HepG2 (cell line): ENCODE data around the gene PARD3. TPM values are rescaled to one million over a fixed set of nuclear protein-coding genes. Genes with fewer than 3 reads are reported as not detected.

Source experiments
- ATAC-seq: fragments of 200-7000 bp; cut with Tn5 transposase; 3 replicates; pipeline ENCODE4 v1.9.1; 2020; ENCODE audit warnings: mild to moderate bottlenecking, moderate library complexity
- BruUV-seq: library from RNA; stranded (reverse); fragments of 400-500 nt; replicated peaks from 2 replicates; lab custom pipeline; 2021; lab: Mats Ljungman, UMichigan
- CTCF ChIA-PET: fragments of 300-600 bp; formaldehyde crosslinking; extraction: SDS; loops from one replicate; lab custom pipeline; 2021; ENCODE audit warnings: low total read pairs, inconsistent platforms, low intra/inter-chr PET ratio; lab: Yijun Ruan, JAX
- POLR2A ChIA-PET: fragments of 350-600 bp; sonication (Branson Sonifier 250); formaldehyde crosslinking; loops from one replicate; lab custom pipeline; 2020; ENCODE audit warnings: antibody characterized with exemption, inconsistent platforms; lab: Yijun Ruan, JAX
- DNase-seq: peaks from one replicate; pipeline ENCODE4 v3.0.0-alpha.2; 2015; ENCODE audit warnings: low spot score
- FAIRE-seq: peaks from 3 replicates; lab custom pipeline; 2011; peaks lifted over from hg19 to GRCh38; lab: Jason Lieb, UNC
- H2AFZ ChIP-seq: one replicate; pipeline ENCODE4 v1.6.1; 2011; ENCODE audit warnings: low read length, inconsistent platforms
- H3K27ac ChIP-seq: fragments of 300-600 bp; 3 replicates; pipeline ENCODE4 v1.8.0; 2011; ENCODE audit warnings: mixed run types, mild to moderate bottlenecking, mixed read lengths, low read length, inconsistent platforms; ENCODE audit not compliant: insufficient read depth; ENCODE audit errors: extremely low read length
- H3K27me3 ChIP-seq, 2 experiments: fragments of 200-600 bp in 1 of 2; 2 replicates in 1 of 2; 3 replicates in 1 of 2; pipeline versions ENCODE4 v1.6.0 to v1.8.0; 2011; ENCODE audit warnings: low read length in 2 of 2, mild to moderate bottlenecking in 2 of 2, moderate library complexity in 2 of 2, inconsistent platforms in 1 of 2; ENCODE audit not compliant: insufficient read depth in 2 of 2, control insufficient read depth in 1 of 2
- H3K36me3 ChIP-seq, 2 experiments: fragments of 200-600 bp in 1 of 2; replicated peaks in 1 of 2; 2 replicates in 1 of 2; 3 replicates in 1 of 2; pipeline versions ENCODE4 v1.5.1 to v1.8.0; 2011; ENCODE audit warnings: low read length in 2 of 2, inconsistent platforms in 1 of 2; ENCODE audit not compliant: insufficient read depth in 2 of 2, control insufficient read depth in 1 of 2
- H3K4me1 ChIP-seq: 2 replicates; pipeline ENCODE4 v1.5.1; 2012; ENCODE audit warnings: low read length, inconsistent platforms; ENCODE audit not compliant: insufficient read depth
- H3K4me2 ChIP-seq: 2 replicates; pipeline ENCODE4 v1.6.0; 2011; ENCODE audit warnings: low read depth, low read length, inconsistent platforms
- H3K4me3 ChIP-seq, 3 experiments: fragments of 200-600 bp in 1 of 3; sonication (generic), shearing (Covaris generic) in 1 of 3; replicated peaks in 1 of 3; 2 replicates each; pipeline ENCODE4 v1.5.1; 2011 to 2016; ENCODE audit warnings: low read length in 3 of 3, inconsistent platforms in 2 of 3, low read depth in 2 of 3, mild to moderate bottlenecking in 2 of 3, control low read depth in 1 of 3, mixed read lengths in 1 of 3; ENCODE audit not compliant: insufficient read depth in 1 of 3
- H3K79me2 ChIP-seq: one replicate; pipeline ENCODE4 v1.6.1; 2011; ENCODE audit warnings: low read length, inconsistent platforms; ENCODE audit not compliant: insufficient read depth
- H3K9ac ChIP-seq: 2 replicates; pipeline ENCODE4 v1.6.0; 2011; ENCODE audit warnings: mild to moderate bottlenecking, low read depth, low read length, inconsistent platforms; ENCODE audit not compliant: insufficient read depth
- H3K9me3 ChIP-seq: 2 replicates; pipeline ENCODE4 v1.5.1; 2012; ENCODE audit warnings: mild to moderate bottlenecking, low read length
- H4K20me1 ChIP-seq: 2 replicates; pipeline ENCODE4 v1.6.0; 2011; ENCODE audit warnings: inconsistent platforms, mild to moderate bottlenecking, low read length, moderate library complexity; ENCODE audit not compliant: insufficient read depth
- SP2 ChIP-seq: sonication (generic); formaldehyde crosslinking; IDR thresholded peaks from 2 replicates; pipeline ENCODE4 v1.5.1; 2020; ENCODE audit warnings: mild to moderate bottlenecking, missing genetic modification reagents
- ZNF205 ChIP-seq: IDR thresholded peaks from 2 replicates; pipeline ENCODE4 v1.6.1; 2018; ENCODE audit warnings: missing biosample characterization, missing genetic modification reagents
- WGBS: methylation state at CpG from one replicate; pipeline ENCODE4 v1.1.6; 2017; ENCODE audit warnings: low lambda C conversion rate; 5-methylcytosine and 5-hydroxymethylcytosine counted together
- in situ Hi-C: cut with HindIII; loops from 2 replicates; pipeline ENCODE4 v1.10.0; 2017; ENCODE audit warnings: low pct_unique_long_range_greater_than_20kb; ENCODE audit not compliant: extremely low pct_ligation_motif_present
- intact Hi-C: fragments of 100-400 bp; cut with micrococcal nuclease; formaldehyde crosslinking; loops from one replicate; pipeline ENCODE4 v1.10.0; 2022; ENCODE audit not compliant: unreplicated experiment
- polyA plus RNA-seq, 8 experiments: library from polyadenylated mRNA; depleted of rRNA in 3 of 8; stranded (reverse) in 7 of 8; unstranded in 1 of 8; fragments of >200 nt; fragmentation: Illumina TruSeq in 4 of 8; extraction: Trizol in 4 of 8; gene quantifications; 2 replicates each; pipeline versions ENCODE4 v1.2.1 to v1.2.3, GENCODE V29; 2011 to 2016; ENCODE audit warnings: low read depth in 4 of 8, missing spikeins in 1 of 8, mixed read lengths in 1 of 8; ENCODE audit not compliant: insufficient read depth in 1 of 8
- total RNA-seq, 5 experiments: library from RNA; depleted of rRNA; stranded (reverse); fragments of >200 nt; fragmentation: Illumina TruSeq; extraction: Trizol; gene quantifications; 2 replicates each; pipeline ENCODE4 v1.2.3, GENCODE V29; 2016; ENCODE audit warnings: low read depth in 1 of 5
- TF ChIP-seq, protein P1 (sequence below): sonication (generic); formaldehyde crosslinking; IDR thresholded peaks from 2 replicates; pipeline ENCODE4 v1.4.0; 2020; ENCODE audit warnings: missing genetic modification reagents, borderline replicate concordance

Gene PARD3
- total and polyA plus RNA-seq, 2 of the 13 experiments (the other 11 are each of a cell fraction or from before 2014, with no cell fraction given): 40.9 to 60.0 TPM

DNA sequence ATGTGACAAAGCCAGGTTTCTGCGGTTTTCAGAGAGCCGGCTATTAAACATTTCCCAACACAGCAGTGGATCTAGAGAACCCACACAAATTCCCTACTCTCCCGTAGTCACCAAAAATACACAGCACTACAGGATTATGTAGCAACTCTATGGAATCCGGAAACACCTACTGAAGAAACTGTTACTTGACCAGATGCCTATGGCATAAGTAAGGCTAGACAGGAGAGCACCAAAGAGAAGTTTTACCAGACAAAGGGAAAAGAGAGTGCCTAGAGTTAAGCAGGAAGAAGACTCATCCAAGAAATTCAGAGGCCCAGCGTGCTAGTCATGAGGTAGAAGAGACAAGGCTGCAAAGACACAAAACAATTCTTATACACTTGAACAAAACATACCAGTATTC, 321.1 kb downstream of the PARD3 start (continued):
- TF ChIP-seq, protein P1, sequence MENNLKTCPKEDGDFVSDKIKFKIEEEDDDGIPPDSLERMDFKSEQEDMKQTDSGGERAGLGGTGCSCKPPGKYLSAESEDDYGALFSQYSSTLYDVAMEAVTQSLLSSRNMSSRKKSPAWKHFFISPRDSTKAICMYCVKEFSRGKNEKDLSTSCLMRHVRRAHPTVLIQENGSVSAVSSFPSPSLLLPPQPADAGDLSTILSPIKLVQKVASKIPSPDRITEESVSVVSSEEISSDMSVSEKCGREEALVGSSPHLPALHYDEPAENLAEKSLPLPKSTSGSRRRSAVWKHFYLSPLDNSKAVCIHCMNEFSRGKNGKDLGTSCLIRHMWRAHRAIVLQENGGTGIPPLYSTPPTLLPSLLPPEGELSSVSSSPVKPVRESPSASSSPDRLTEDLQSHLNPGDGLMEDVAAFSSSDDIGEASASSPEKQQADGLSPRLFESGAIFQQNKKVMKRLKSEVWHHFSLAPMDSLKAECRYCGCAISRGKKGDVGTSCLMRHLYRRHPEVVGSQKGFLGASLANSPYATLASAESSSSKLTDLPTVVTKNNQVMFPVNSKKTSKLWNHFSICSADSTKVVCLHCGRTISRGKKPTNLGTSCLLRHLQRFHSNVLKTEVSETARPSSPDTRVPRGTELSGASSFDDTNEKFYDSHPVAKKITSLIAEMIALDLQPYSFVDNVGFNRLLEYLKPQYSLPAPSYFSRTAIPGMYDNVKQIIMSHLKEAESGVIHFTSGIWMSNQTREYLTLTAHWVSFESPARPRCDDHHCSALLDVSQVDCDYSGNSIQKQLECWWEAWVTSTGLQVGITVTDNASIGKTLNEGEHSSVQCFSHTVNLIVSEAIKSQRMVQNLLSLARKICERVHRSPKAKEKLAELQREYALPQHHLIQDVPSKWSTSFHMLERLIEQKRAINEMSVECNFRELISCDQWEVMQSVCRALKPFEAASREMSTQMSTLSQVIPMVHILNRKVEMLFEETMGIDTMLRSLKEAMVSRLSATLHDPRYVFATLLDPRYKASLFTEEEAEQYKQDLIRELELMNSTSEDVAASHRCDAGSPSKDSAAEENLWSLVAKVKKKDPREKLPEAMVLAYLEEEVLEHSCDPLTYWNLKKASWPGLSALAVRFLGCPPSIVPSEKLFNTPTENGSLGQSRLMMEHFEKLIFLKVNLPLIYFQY: no peak
- no peak for TF ChIP-seq ZNF205 (CRISPR knock-in tag)

DNA sequence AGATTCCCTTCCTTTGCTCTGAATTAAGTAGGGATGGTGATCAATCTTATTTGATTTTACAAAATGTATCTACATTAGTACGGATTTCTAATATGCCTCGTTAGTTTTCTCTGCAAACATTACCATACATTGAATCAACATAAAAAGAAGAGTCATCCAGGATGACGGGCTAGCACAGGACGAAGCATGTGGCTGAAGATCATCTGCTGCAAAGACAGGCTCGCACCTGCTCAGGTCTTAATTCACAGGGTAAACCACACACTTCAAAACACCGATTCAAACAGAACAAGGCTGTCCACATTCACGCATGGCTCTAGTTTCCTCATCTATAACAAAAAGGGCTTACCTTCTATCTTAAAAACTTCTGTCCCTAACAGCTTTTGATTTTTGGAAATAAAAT, 323.0 kb downstream of the PARD3 start:
- H4K20me1 ChIP-seq: no peaks in the 10 kb centered on the region
- no peaks in the 10 kb centered on the region for H3K9me3 ChIP-seq
- no peak for DNase-seq
- H3K36me3 ChIP-seq: 0 out of 5 replicates have a peak, but pooled peaks cover 0 to 2% of the 10 kb centered on the region in 2 experiments
- in situ Hi-C loops: no loop called here
- ChIA-PET POLR2A (no interaction called here), CTCF (no interaction called here)
- no peaks in the 10 kb centered on the region for H3K27me3 ChIP-seq
- TF ChIP-seq SP2 (CRISPR knock-in tag): no peak
- no peak for ATAC-seq
- H3K27ac ChIP-seq: no peak overlapping the region
- FAIRE-seq: no peak
- no peak overlapping the region for H2AFZ ChIP-seq
- WGBS: 97% methylated on average over 7 of the region's 7 CpGs
- intact Hi-C loops: no loop called here
- H3K79me2 ChIP-seq: no peaks in the 10 kb centered on the region
- BruUV-seq: no TSS peak
- H3K9ac ChIP-seq: no peak overlapping the region
- H3K4me3 ChIP-seq: no peak overlapping the region
- no peak overlapping the region for H3K4me2 ChIP-seq
- no peaks in the 10 kb centered on the region for H3K4me1 ChIP-seq
